ENCODE data around the gene IFFO2.
"Not testable (repeated sequence)": the region's sequence is repeated elsewhere in the genome, so short reads cannot be mapped to it uniquely, and the experiment has no call there.

The IFFO2 gene

DNA sequence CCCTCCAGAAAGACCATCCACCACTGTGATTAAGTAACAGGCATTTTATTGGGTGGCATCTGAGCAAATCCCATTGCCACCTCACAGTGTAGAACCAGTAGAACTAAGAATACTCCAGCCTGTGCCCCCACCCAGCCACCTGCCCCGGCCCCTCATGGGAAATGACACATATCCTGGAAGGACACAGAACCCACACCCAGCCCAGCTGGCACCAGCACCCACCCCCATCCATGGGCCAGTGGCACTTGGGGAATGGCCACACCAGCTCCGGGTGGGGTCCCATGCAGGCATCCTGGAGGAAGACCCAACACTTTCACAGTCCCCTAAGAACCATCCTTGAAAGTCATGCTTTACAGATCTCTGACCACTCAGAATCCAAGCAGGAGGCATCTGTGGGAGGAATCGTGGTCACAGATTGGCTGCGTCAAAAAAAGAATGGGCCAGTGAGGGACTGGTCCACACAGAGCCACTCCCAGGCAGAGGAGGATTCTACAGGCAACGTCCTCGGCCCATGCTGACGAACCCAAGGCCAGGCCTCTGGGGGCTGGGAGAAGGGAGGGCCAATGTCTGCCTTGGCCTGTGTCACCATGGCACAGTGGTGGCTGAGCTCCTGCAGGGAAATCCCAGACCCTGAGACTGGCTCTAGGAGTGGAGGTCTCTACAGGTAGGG is 84.9 kb downstream of the IFFO2 start:
- DNase-seq = no peak

DNA sequence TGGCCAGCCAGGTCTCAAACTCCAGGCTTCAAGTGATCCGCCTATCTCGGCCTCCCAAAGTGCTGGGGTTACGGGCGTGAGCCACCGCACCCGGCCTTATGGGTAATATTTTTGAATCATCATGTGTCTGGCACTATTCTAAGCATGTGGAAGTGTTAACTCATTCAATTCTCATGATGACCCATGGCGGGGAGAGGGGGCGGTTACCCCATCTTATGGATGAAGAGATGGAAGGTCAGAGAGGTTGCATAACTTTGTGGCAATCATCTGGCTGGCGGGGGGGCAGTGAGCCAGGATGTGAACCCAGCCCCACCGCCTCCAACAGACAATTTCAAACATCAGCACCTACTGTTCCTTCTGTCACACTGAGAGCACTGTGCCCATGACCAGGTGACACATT is 85.5 kb downstream of the IFFO2 start:
- DNase-seq = no peak

GRCh38 chr1:18870595-18870865 is 85.9 kb downstream of the IFFO2 start:
- DNase-seq = not testable (repeated sequence)

GRCh38 chr1:18869847-18870594 is 86.5 kb downstream of the IFFO2 start:
- no peak for DNase-seq

GRCh38 chr1:18868801-18869424 is 87.6 kb downstream of the IFFO2 start:
- DNase-seq = no peak

- no peak for DNase-seq
These were observed 88.1 kb downstream of the IFFO2 start for GRCh38 chr1:18868354-18868753.

GRCh38 chr1:18866846-18867245 is 89.6 kb downstream of the IFFO2 start:
- no peak for DNase-seq

DNA sequence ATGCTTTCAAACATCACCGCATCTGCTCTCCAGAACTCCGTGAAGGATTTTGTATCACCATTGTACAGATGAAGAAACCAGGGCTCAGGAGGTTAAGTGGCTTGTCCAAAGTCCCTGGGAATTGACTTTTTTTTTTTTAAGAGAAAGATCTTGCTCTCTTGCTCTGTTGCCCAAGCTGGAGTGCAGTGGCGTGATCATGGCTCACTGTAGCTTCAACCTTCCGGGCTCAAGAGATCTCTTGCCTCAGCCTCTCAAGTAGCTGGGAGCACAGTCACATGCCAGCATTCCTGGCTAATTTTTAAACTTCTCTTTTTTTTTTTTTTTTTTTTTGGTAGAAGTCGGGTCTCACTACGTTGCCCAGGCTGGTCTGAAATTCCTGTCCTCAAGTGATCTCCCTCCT is 90.2 kb downstream of the IFFO2 start:
- no peak for DNase-seq

GRCh38 chr1:18865176-18865575 is 91.3 kb downstream of the IFFO2 start:
- no peak for DNase-seq

DNA sequence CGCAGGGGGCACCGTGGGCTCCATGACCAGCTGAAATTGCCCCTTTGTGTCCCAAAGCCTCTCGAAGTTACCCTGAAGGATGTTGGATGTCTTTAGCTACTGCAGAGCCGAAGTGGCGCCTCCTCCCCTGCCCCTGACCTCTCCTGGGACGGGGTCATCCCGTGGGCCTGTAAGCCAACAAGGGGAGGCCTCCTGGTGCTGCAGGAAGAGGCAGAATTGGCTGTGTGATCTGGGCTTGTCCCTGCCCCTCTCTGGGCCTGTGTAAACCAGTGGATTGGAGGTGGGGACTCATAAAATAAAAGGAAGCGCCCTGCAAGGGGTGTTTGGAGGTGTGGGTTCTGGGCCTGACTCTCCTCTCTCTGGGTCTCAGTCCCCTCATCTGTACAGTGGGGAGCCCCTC is 94.9 kb downstream of the IFFO2 start:
- no peak for DNase-seq

- DNase-seq = no peak
These were observed 95.4 kb downstream of the IFFO2 start for GRCh38 chr1:18861082-18861481.

GRCh38 chr1:18859560-18859959 is 96.9 kb downstream of the IFFO2 start, which contains the start of gene TAS1R2:
Gene TAS1R2 (minus strand): TSS chr1:18859660. CDS start chr1:18859660, 0 bp downstream.
- DNase-seq = no peak

GRCh38 chr1:18858070-18858688 is 98.3 kb downstream of the IFFO2 start:
- DNase-seq = no peak

DNA sequence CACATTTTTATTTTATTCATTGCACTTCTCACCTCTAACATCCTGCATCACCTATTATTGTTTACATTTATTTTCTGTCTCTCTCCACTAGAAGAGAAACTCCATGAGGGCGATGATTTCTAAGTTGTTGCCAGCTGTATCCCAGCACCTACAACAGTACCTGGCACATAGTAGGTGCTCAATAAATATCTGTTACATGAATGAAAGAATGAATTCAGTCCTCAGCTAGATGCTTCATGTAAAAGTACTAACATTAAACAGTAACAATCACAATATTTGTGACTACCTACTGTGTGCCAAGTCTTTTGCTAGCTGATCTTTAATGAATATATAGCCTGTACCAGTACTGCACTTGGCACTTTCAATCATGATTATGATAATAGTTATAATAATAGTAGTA is 100.0 kb downstream of the IFFO2 start:
- no peak for DNase-seq

GRCh38 chr1:18855573-18855972 is 100.9 kb downstream of the IFFO2 start:
- no peak for DNase-seq

GRCh38 chr1:18854331-18855025 is 102.0 kb downstream of the IFFO2 start:
- DNase-seq = no peak

Measured in activated naive CD4-positive, alpha-beta T cell treated with Interleukin-2 at 50 U/mL for 16 hours (primary cell).